ENCODE measurements around the gene BBS9. TPM values are rescaled to one million over a fixed set of nuclear protein-coding genes. Genes with fewer than 3 reads are reported as not detected.

The BBS9 gene
- total and polyA plus RNA-seq, 7 donors: 2.4 to 36.6 (median 30.5) TPM

- DNase-seq: no peak
- Histone ChIP-seq H3K4me3 (no peak overlapping the region), H3K36me3 (no peaks in the 10 kb centered on the region), H3K27me3 (no peaks in the 10 kb centered on the region), H3K27ac (no peak overlapping the region), H3K9me3 (no peaks in the 10 kb centered on the region), H3K4me1 (no peaks in the 10 kb centered on the region)
- TF ChIP-seq POLR2AphosphoS5 (IDR thresholded peaks at IDR 0.05) (no peak), CTCF (IDR thresholded peaks at IDR 0.05) (no peak), POLR2A (IDR thresholded peaks at IDR 0.05) (no peak), EP300 (IDR thresholded peaks at IDR 0.05) (no peak)
- intact Hi-C loops (cut with DNase I): no loop called here
These were observed 266.0 kb downstream of the BBS9 start for GRCh38 chr7:33395340-33395739.

GRCh38 chr7:33399528-33400213, 270.3 kb downstream of the BBS9 start:
- DNase-seq: no peak
- Histone ChIP-seq H3K27ac (no peak overlapping the region), H3K4me1 (no peaks in the 10 kb centered on the region), H3K36me3 (no peaks in the 10 kb centered on the region), H3K9me3 (peaks cover 0 to 5% (median 0%) of the 10 kb centered on the region in 4 donors), H3K4me3 (no peak overlapping the region), H3K27me3 (no peaks in the 10 kb centered on the region)
- WGBS, 2 donors: 90% methylated on average over 3 of the region's 3 CpGs
- TF ChIP-seq POLR2A (IDR thresholded peaks at IDR 0.05) (no peak), CTCF (IDR thresholded peaks at IDR 0.05) (no peak), POLR2AphosphoS5 (IDR thresholded peaks at IDR 0.05) (no peak), EP300 (IDR thresholded peaks at IDR 0.05) (no peak)
- intact Hi-C loops (cut with DNase I): no loop called here

- WGBS, 2 donors: 94 to 95% methylated on average over 1 of the region's 1 CpG
- Histone ChIP-seq H3K27ac (no peak overlapping the region), H3K4me1 (no peaks in the 10 kb centered on the region), H3K9me3 (peaks cover 0 to 5% (median 0%) of the 10 kb centered on the region in 4 donors), H3K4me3 (no peak overlapping the region), H3K27me3 (no peaks in the 10 kb centered on the region), H3K36me3 (no peaks in the 10 kb centered on the region)
- intact Hi-C loops (cut with DNase I): no loop called here
- no peak for DNase-seq
- TF ChIP-seq CTCF (IDR thresholded peaks at IDR 0.05) (no peak), EP300 (IDR thresholded peaks at IDR 0.05) (no peak)
These were observed 270.8 kb downstream of the BBS9 start for GRCh38 chr7:33400214-33400538.

GRCh38 chr7:33410266-33410665, 280.9 kb downstream of the BBS9 start:
- H3K4me3 ChIP-seq: no peak overlapping the region
- no peaks in the 10 kb centered on the region for H3K36me3 ChIP-seq
- H3K27me3 ChIP-seq: no peaks in the 10 kb centered on the region
- intact Hi-C loops (cut with DNase I): no loop called here
- no peak overlapping the region for H3K27ac ChIP-seq
- H3K4me1 ChIP-seq: no peaks in the 10 kb centered on the region
- no peak for TF ChIP-seq EP300 (IDR thresholded peaks at IDR 0.05)
- TF ChIP-seq CTCF (IDR thresholded peaks at IDR 0.05): no peak
- TF ChIP-seq POLR2AphosphoS5 (IDR thresholded peaks at IDR 0.05): no peak
- TF ChIP-seq POLR2A (IDR thresholded peaks at IDR 0.05): no peak
- no peak for DNase-seq
- 81 to 89% methylated on average over 1 of the region's 1 CpG for WGBS, 2 donors
- peaks cover 0 to 5% (median 0%) of the 10 kb centered on the region in 4 donors for H3K9me3 ChIP-seq

- H3K9me3 ChIP-seq: peaks cover 0 to 5% (median 0%) of the 10 kb centered on the region in 4 donors
- DNase-seq: no peak
- H3K4me3 ChIP-seq: no peak overlapping the region
- TF ChIP-seq POLR2AphosphoS5 (IDR thresholded peaks at IDR 0.05) (no peak), CTCF (IDR thresholded peaks at IDR 0.05) (no peak), POLR2A (IDR thresholded peaks at IDR 0.05) (no peak), EP300 (IDR thresholded peaks at IDR 0.05) (no peak)
- H3K36me3 ChIP-seq: no peaks in the 10 kb centered on the region
- no peaks in the 10 kb centered on the region for H3K27me3 ChIP-seq
- 89 to 91% methylated on average over 3 of the region's 3 CpGs for WGBS, 2 donors
- H3K4me1 ChIP-seq: no peaks in the 10 kb centered on the region
- intact Hi-C loops (cut with DNase I): no loop called here
- no peak overlapping the region for H3K27ac ChIP-seq
These were observed 281.7 kb downstream of the BBS9 start for GRCh38 chr7:33411020-33411419.
